Urinary bladder (tissue), 4 donors: ENCODE data around the gene NUDCD3. TPM values are rescaled to one million over a fixed set of nuclear protein-coding genes. Genes with fewer than 3 reads are reported as not detected.

Experiments used
- DNase-seq: peaks from one replicate; pipeline ENCODE4 v3.0.0-alpha.2; 2015; ENCODE audit errors: extremely low spot score
- H3K27ac ChIP-seq: one replicate; pipeline ENCODE4 v1.5.1; 2013; ENCODE audit warnings: low read depth, mild to moderate bottlenecking, moderate library complexity
- H3K36me3 ChIP-seq: one replicate; pipeline ENCODE4 v1.6.1; 2013; ENCODE audit warnings: mild to moderate bottlenecking, moderate library complexity; ENCODE audit not compliant: insufficient read depth
- H3K4me1 ChIP-seq: one replicate; pipeline ENCODE4 v1.6.1; 2013; ENCODE audit warnings: mild to moderate bottlenecking, moderate library complexity; ENCODE audit not compliant: insufficient read depth
- H3K4me3 ChIP-seq: one replicate; pipeline ENCODE4 v1.5.1; 2013; ENCODE audit warnings: low read depth, low read length
- WGBS: extraction: QIAGEN DNeasy Blood & Tissue Kit; methylation state at CpG from one replicate; pipeline ENCODE4 v1.1.7; 2013; 5-methylcytosine and 5-hydroxymethylcytosine counted together
- polyA plus RNA-seq: library from polyadenylated mRNA; stranded (reverse); fragments of 200-250 nt; gene quantifications from one replicate; pipeline ENCODE4 v1.2.3, GENCODE V29; 2013
- small RNA-seq: library from RNA; depleted of rRNA; stranded (forward); fragments of <200 nt; gene quantifications from one replicate; pipeline ENCODE3, GENCODE V24; 2014
- total RNA-seq: library from RNA; depleted of rRNA; stranded (reverse); fragments of >200 nt; gene quantifications from one replicate; pipeline ENCODE4 v1.2.3, GENCODE V29; 2014
- donor health status: healthy with polysubstance abuse.
- donor health status: healthy.

Gene NUDCD3
- total and polyA plus RNA-seq, 2 donors, result 35.9 to 59.8 TPM

DNA sequence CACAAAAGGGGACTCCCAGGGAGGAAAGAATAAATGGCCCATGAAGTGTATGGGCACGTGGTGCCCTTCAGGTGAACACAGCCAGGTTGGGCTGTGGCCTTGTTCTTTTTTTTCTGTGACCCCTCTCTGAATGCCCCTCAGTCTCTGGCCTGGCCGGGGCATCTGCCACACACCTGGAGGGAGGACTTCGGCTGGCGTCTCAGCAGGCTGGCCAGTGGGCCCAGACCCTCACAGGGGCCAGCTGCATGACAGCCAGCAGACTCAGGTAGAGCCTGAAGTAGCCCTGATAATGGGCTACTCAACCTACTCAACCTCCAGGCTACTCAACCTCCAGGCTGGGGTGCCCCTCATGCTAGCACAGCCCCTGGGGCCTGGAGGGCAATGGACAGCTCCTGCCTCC, 155.3 kb downstream of the NUDCD3 start:
- 92% methylated on average over 4 of the region's 4 CpGs for WGBS
- DNase-seq, result no peak
- no peaks in the 10 kb centered on the region for H3K36me3 ChIP-seq
- H3K27ac ChIP-seq, result no peak overlapping the region
- no peak overlapping the region for H3K4me3 ChIP-seq
- H3K4me1 ChIP-seq, result no peaks in the 10 kb centered on the region

DNA sequence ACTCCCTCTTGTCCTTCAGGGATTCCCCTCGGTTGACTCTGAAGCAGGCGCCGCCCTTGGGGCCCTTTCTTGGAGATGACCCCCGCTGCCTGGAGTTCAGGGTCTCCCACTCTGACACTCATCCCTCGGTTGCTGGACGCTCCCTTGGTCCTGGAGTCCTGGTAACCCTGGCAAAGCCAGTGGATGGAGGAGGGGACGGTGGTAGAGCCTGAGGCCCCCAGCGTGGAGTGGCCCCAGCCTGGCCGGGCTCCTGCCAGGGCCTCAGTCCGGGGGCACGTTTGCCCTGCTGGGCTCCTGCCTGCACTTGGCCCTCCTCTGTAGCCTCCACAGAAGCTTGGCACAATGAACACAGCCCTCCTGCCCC, 155.7 kb downstream of the NUDCD3 start:
- Histone ChIP-seq H3K4me3 (no peak overlapping the region), H3K27ac (no peak overlapping the region), H3K4me1 (no peaks in the 10 kb centered on the region), H3K36me3 (no peaks in the 10 kb centered on the region)
- WGBS, result 85% methylated on average over 11 of the region's 11 CpGs
- DNase-seq, result no peak

DNA sequence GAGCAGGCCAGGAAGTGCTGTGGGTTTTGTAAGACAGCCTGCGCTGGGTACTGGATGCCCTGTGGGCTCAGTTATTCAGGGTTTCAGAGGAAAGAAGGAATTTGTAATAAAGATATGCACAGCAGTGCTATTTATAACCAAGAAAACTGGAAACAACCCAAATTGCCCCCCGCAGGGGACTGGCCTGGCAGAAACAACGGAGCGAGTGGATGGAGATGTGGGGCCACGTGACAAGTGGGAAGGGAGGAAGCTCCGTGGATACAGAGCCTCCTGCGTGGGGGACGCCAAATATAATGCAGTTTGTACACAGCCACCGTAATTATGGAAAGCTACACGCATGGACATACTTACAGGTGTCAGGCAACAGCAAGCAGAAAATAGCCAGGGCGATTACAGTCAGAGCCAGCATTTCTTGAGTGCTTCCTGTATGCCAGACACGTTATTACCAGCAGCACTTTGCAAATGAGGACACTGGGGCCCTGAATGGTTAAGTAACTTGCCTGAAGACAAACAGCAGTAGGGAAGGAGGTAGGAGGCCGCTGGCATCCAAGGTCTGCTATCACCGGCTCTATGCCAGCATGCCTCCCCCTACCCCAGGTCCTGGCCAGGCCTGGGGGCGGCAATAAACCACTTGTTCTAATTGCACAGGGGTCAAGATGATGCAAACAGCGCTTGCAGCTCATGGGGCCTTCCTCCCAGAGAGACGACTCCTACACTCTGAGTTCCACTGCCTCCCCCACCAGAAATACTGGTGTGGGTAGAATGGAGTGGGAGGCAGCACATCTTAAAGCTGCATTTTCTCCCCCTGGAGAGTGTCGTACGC, 156.3 kb downstream of the NUDCD3 start:
- H3K4me1 ChIP-seq, result no peaks in the 10 kb centered on the region
- H3K36me3 ChIP-seq, result no peaks in the 10 kb centered on the region
- WGBS, result 46% methylated on average over 19 of the region's 19 CpGs
- H3K27ac ChIP-seq, result no peak overlapping the region
- no peak for DNase-seq
- H3K4me3 ChIP-seq, result no peak overlapping the region

DNA sequence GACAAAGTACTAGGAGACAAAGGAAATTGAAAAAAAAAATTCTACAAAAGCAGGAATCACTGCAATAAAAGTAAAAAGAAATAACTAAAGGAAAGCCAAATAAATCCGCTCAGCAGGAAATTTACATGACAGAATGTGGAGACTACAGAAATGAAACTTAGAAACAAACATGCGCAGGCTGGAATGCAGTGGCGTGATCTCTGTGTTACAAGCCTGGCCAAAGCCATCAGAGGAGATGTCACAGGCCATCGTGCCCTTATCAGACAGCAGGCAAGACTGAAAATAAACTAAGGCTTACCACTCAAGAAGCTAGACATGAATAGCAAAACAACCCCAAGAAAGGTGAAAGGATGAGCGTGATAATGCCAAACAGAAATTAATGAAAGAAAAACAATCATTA, 158.8 kb downstream of the NUDCD3 start:
- Histone ChIP-seq H3K36me3 (no peaks in the 10 kb centered on the region), H3K27ac (no peak overlapping the region), H3K4me1 (no peaks in the 10 kb centered on the region), H3K4me3 (no peak overlapping the region)
- DNase-seq, result no peak
- WGBS, result 54% methylated on average over 5 of the region's 5 CpGs

DNA sequence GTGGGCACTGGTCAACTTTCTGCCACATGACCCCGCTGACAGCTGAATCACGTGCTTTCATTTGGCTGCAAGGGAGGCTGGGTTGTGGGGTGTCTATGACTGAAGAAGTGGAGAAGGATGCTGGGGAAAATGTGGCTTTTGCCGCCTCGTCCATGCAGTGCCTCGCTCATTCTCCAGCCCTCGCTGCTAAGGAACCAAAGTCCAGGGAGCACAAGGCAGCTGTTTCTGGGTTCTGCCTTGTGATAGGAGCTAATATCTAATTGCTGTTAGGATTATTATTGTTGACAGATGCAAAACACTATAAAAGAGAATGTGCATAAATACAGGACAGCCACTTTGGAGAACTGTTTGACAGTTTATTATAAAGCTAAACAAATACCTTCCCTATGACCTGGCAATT, 160.1 kb downstream of the NUDCD3 start:
- 69% methylated on average over 6 of the region's 6 CpGs for WGBS
- H3K27ac ChIP-seq, result no peak overlapping the region
- no peak for DNase-seq
- H3K4me1 ChIP-seq, result no peaks in the 10 kb centered on the region
- H3K36me3 ChIP-seq, result no peaks in the 10 kb centered on the region
- H3K4me3 ChIP-seq, result no peak overlapping the region

DNA sequence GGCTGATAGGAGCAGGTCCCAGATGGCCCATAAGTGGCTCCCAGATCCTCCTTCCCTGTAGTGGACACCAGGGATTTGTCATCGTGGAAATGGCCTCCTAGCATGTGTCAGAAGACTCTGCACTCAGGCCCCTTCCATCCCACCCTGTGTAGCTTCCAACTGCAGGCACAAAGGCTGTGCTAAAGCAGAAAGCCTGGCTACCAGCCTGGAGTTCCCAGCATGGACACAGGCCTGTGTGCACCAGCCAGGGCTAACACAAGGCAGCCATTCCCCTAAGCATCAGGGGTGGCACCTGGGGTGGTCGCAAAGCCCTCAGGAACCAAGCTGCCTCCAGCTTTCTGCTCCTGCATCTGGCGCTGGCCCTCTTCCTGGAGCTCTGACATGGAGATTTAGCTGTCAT, 160.6 kb downstream of the NUDCD3 start:
- DNase-seq, result no peak
- H3K27ac ChIP-seq, result no peak overlapping the region
- WGBS, result 77% methylated on average over 3 of the region's 3 CpGs

More for the DNA sequence above, 160.6 kb downstream of the NUDCD3 start:
- no peaks in the 10 kb centered on the region for H3K36me3 ChIP-seq
- no peak overlapping the region for H3K4me3 ChIP-seq
- H3K4me1 ChIP-seq, result no peaks in the 10 kb centered on the region

Small RNA genes within 50 kb of the gene (small RNA-seq; reads per million reads assigned to genes)
- gene RNU6-1097P, result not detected

Other genes with a start within 250 kb of the NUDCD3 start
- gene CAMK2B, start 165.1 kb downstream of the NUDCD3 start, total RNA-seq, result 1.5 TPM
- gene CAMK2B, start 165.1 kb downstream of the NUDCD3 start, polyA plus RNA-seq, result 0.32 TPM
- not detected for gene NPC1L1, start 50.7 kb upstream of the NUDCD3 start, total RNA-seq
- gene NPC1L1, start 50.7 kb upstream of the NUDCD3 start, polyA plus RNA-seq, result 0.25 TPM
- 34.7 TPM for gene DDX56, start 83.2 kb upstream of the NUDCD3 start, total RNA-seq
- gene DDX56, start 83.2 kb upstream of the NUDCD3 start, polyA plus RNA-seq, result 44.6 TPM
- 92.6 TPM for gene TMED4, start 91.6 kb upstream of the NUDCD3 start, total RNA-seq
- gene TMED4, start 91.6 kb upstream of the NUDCD3 start, polyA plus RNA-seq, result 70.3 TPM
- 43.1 TPM for gene OGDH, start 116.0 kb upstream of the NUDCD3 start, total RNA-seq
- gene OGDH, start 116.0 kb upstream of the NUDCD3 start, polyA plus RNA-seq, result 83.5 TPM